Duodenal mucosa (tissue), 2 donors: Measurements from ENCODE around the gene HSD11B2.

Experiments used
- H3K27ac ChIP-seq: one replicate; pipeline ENCODE4 v1.7.0; 2013; ENCODE audit warnings: low read depth, low read length
- H3K27me3 ChIP-seq, 2 donors: one replicate each; pipeline ENCODE4 v1.7.0; 2013; ENCODE audit warnings: low read length in 2 of 2, control low read depth in 1 of 2; ENCODE audit not compliant: insufficient read depth in 2 of 2, control insufficient read depth in 1 of 2
- H3K36me3 ChIP-seq, 2 donors: one replicate each; pipeline ENCODE4 v1.7.0; 2013; ENCODE audit warnings: low read length in 2 of 2, control low read depth in 1 of 2; ENCODE audit not compliant: insufficient read depth in 2 of 2, control insufficient read depth in 1 of 2
- H3K4me1 ChIP-seq, 2 donors: one replicate each; pipeline ENCODE4 v1.7.0; 2013; ENCODE audit warnings: low read length in 2 of 2, control low read depth in 1 of 2; ENCODE audit not compliant: insufficient read depth in 2 of 2, control insufficient read depth in 1 of 2
- H3K4me3 ChIP-seq, 2 donors: one replicate each; pipeline ENCODE4 v1.7.0; 2013; ENCODE audit warnings: low read length in 2 of 2, low read depth in 1 of 2
- H3K9ac ChIP-seq, 2 donors: one replicate each; pipeline ENCODE4 v1.7.0; 2013; ENCODE audit warnings: low read length in 2 of 2, low read depth in 1 of 2
- H3K9me3 ChIP-seq, 2 donors: one replicate each; pipeline ENCODE4 v1.7.0; 2013; ENCODE audit warnings: low read length in 2 of 2, control low read depth in 1 of 2; ENCODE audit not compliant: control insufficient read depth in 1 of 2

Gene HSD11B2

DNA sequence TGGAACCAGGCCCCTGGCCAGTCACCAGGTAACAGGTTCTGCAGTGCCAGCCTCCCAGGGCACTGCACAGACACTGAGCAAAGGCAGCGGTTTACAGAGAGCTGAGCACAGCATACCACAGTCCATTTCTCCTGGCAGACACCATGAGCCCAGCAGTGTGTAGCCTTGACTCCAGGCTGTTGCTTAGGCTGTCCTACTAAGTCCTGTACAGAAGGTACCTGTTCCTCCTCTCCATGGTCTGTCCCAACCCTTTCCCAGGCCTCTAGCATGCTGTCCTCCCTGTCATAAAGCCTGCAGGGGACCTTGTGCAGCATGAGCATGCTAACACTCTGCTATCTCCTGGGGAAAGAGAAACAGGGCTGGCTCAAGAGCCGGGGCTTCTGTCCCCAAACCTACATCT is 30.0 kb downstream of the HSD11B2 start:
- Histone ChIP-seq H3K9me3 (no peaks in the 10 kb centered on the region), H3K27ac (peak overlapping the region; percentile 90), H3K27me3 (no peaks in the 10 kb centered on the region), H3K4me3 (no peak overlapping the region), H3K4me1 (peaks cover 86 to 93% of the 10 kb centered on the region in 2 donors), H3K36me3 (no peaks in the 10 kb centered on the region), H3K9ac (peak overlapping the region; percentile 55 to 94)

DNA sequence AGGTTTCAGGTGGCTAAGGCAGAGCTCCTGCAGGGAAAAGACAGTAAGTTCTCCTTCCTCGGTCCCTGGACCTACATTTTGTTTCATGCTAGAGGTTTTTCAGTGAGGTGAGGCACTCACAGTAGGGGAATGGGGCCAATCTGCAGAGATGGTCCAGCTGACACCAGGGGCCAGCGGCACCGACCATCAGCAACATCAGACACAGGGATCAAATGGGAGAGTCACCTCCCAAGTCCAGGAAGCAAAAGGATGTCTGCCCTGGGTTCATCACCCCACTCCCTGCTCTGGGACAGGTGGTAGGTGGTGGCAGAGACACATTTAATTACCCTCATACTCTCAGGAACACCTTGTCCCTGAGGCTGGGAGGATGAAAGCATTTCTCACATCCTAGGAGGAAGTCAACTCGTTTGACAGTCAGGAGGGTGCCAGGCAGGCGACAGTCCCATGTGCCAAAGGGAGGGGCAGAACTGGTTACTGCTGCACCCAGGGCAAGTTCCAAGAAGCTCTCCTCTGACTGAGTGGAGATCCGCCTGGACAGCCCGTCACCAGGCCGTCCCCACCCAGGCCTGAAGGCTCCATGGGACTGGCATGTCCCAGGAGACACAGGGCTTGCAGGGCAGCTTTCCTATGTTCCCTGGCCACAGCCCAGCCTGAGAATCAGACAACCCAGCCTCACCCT is 30.8 kb downstream of the HSD11B2 start:
- H3K4me1 ChIP-seq, result peaks cover 82 to 87% of the 10 kb centered on the region in 2 donors
- no peaks in the 10 kb centered on the region for H3K36me3 ChIP-seq
- H3K9ac ChIP-seq, result peak overlapping the region; percentile 55 to 94
- peak overlapping the region; percentile 90 for H3K27ac ChIP-seq
- no peak overlapping the region for H3K4me3 ChIP-seq
- no peaks in the 10 kb centered on the region for H3K27me3 ChIP-seq
- no peaks in the 10 kb centered on the region for H3K9me3 ChIP-seq

DNA sequence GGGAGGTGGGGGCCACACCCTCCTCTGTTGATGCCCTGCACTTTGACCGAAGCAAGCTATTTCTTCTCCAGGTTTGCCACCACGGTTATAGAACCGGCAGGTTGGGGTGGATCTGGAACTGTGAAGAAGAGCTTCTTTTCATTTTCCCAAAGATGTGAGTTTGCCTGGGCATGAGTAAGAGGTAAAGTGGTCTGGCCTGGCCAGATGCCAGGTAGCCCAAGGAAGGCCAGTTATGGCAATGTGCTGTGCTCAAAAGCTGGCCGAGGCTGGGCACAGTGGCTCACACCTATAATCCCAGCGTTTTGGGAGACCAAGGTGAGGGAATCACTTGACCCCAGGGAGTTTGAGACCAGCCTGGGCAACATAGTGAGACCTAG is 31.3 kb downstream of the HSD11B2 start:
- H3K9me3 ChIP-seq, result no peaks in the 10 kb centered on the region
- peak overlapping the region; percentile 89 for H3K27ac ChIP-seq
- H3K4me3 ChIP-seq, result peak overlapping the region; percentile 33 to 37
- peaks cover 77 to 81% of the 10 kb centered on the region in 2 donors for H3K4me1 ChIP-seq
- H3K36me3 ChIP-seq, result no peaks in the 10 kb centered on the region
- no peaks in the 10 kb centered on the region for H3K27me3 ChIP-seq
- H3K9ac ChIP-seq, result peak overlapping the region; percentile 55 to 76

DNA sequence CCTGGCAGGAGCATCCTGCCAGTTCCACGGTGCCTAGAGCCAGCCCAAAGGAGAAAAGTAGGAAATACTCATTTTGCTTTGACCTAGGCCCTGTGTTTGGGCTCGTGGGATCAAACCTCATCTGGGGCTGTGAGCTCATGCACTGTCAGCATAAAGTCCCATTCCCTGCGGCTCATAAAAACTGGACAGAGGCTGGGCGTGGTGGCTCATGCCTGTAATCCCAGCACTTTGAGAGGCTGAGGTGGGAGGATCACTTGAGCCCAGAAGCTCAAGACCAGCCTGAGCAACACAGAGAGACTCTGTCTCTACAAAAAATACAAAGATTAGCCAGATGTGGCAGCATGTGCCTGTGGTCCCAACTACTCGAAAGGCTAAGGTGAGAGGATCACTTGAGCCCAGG is 32.1 kb downstream of the HSD11B2 start:
- Histone ChIP-seq H3K27me3 (no peaks in the 10 kb centered on the region), H3K36me3 (no peaks in the 10 kb centered on the region), H3K4me3 (no peak overlapping the region), H3K9me3 (no peaks in the 10 kb centered on the region), H3K4me1 (peaks cover 69 to 73% of the 10 kb centered on the region in 2 donors), H3K27ac (peak overlapping the region; percentile 89), H3K9ac (peak overlapping the region; percentile 55 to 76)

DNA sequence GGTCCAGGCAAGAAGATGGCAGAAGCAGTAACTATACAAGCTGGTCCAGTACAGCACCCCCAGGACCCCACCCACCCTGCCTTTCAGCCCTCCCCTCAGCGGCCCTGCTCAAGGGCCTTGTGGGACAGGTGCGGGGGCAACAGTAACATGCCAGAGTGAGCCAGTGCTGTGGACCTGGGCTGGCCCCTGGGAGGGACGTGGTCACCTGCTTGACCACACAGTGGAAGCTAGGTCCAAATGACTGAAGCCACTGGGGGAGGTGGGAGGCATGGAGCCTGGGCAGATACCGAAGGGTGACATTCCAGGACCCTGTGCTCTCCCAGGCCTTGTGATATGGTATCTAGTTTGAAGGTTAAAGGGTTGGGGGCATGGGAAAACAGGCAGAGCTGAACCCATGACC is 32.8 kb downstream of the HSD11B2 start:
- Histone ChIP-seq H3K4me1 (peaks cover 62 to 67% of the 10 kb centered on the region in 2 donors), H3K9ac (peak overlapping the region; percentile 27 to 76), H3K9me3 (no peaks in the 10 kb centered on the region), H3K27ac (peak overlapping the region; percentile 89), H3K4me3 (no peak overlapping the region), H3K36me3 (no peaks in the 10 kb centered on the region), H3K27me3 (no peaks in the 10 kb centered on the region)

DNA sequence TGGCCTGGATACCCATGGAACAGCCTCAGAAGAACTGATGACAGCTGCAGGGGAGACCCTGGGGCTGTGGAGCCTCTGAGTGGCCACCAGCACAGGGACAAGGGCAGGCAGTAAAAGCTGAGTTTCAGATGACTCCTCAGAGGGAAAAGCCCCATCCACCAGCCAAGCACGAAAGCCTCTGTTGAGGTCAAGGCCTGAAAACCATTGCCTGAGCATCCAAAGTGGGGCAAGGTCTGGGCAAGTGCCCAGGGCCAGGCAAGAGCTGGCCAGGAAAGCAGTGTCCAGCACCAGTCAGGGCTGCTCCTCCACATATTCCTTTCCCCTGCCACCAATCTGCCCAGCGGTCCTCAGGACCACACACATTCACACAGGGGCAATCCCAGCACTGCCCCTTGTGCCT is 33.6 kb downstream of the HSD11B2 start:
- Histone ChIP-seq H3K36me3 (no peaks in the 10 kb centered on the region), H3K4me1 (peaks cover 54 to 58% of the 10 kb centered on the region in 2 donors), H3K27ac (no peak overlapping the region), H3K4me3 (no peak overlapping the region), H3K9ac (peak overlapping the region; percentile 33 to 76), H3K27me3 (no peaks in the 10 kb centered on the region), H3K9me3 (no peaks in the 10 kb centered on the region)

DNA sequence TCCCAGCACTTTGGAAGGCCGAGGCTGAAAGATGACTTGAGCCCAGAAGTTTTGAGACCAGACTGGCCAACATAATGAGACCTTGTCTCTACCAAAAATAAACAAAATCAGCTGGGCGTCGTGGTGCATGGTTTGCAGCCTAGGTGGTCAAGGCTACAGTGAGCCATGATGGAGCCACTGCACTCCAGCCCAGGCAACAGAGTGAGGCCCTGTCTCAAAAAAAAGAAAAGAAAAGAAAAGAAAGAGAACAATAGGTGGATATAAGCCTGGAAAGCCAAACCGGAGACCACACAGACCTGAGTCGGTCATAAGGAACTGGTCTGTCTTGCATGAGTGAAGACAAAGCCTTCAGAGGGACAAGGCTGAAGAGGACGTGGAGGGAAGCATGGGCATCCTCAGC is 35.7 kb downstream of the HSD11B2 start:
- Histone ChIP-seq H3K9me3 (no peaks in the 10 kb centered on the region), H3K4me3 (no peak overlapping the region), H3K27me3 (no peaks in the 10 kb centered on the region), H3K4me1 (peaks cover 37 to 44% of the 10 kb centered on the region in 2 donors), H3K27ac (no peak overlapping the region), H3K36me3 (no peaks in the 10 kb centered on the region), H3K9ac (no peak overlapping the region)

DNA sequence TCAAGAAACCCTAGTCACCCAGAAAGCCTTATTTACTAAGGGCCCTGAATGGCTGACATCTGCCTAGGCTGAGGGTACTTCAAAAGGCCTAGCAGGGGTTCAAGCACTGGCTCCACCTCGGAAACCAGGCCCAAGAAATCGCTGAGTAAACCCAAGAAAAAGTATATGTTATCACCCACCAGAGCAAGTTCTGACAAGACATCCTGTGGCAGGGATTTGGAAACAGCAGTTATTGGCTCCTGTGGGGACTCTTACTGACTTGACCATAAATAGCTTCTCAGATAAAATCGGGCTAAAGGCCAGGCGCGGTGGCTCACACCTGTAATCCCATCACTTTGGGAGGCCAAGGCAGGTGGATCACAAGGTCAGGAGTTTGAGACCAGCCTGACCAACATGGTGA is 37.8 kb downstream of the HSD11B2 start:
- H3K4me1 ChIP-seq, result peaks cover 24 to 28% of the 10 kb centered on the region in 2 donors
- H3K9me3 ChIP-seq, result no peaks in the 10 kb centered on the region
- H3K27ac ChIP-seq, result no peak overlapping the region
- H3K27me3 ChIP-seq, result no peaks in the 10 kb centered on the region
- H3K9ac ChIP-seq, result no peak overlapping the region
- H3K36me3 ChIP-seq, result no peaks in the 10 kb centered on the region
- no peak overlapping the region for H3K4me3 ChIP-seq

DNA sequence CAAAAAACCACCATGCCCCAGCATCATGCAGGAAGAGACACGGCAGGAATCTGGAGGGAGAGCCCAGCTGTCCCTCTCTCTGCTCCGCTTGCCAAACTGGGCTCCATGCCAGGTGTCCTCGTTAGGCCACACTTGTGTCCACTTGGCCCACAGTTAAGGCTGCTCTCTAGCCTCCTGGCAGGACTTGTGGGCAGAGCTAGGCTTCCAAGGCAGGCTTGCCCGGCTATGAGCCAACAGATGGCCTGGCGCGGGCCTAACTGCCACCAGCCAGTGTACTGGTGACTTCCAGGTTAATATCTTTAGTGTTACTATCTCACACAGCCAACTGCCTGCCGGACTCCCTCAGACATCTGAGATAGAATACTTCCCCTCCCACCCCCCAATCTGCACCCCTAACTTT is 39.4 kb downstream of the HSD11B2 start:
- H3K9me3 ChIP-seq, result no peaks in the 10 kb centered on the region
- H3K27me3 ChIP-seq, result no peaks in the 10 kb centered on the region
- H3K9ac ChIP-seq, result no peak overlapping the region
- peaks cover 17 to 20% of the 10 kb centered on the region in 2 donors for H3K4me1 ChIP-seq
- no peaks in the 10 kb centered on the region for H3K36me3 ChIP-seq
- H3K27ac ChIP-seq, result no peak overlapping the region
- H3K4me3 ChIP-seq, result no peak overlapping the region

DNA sequence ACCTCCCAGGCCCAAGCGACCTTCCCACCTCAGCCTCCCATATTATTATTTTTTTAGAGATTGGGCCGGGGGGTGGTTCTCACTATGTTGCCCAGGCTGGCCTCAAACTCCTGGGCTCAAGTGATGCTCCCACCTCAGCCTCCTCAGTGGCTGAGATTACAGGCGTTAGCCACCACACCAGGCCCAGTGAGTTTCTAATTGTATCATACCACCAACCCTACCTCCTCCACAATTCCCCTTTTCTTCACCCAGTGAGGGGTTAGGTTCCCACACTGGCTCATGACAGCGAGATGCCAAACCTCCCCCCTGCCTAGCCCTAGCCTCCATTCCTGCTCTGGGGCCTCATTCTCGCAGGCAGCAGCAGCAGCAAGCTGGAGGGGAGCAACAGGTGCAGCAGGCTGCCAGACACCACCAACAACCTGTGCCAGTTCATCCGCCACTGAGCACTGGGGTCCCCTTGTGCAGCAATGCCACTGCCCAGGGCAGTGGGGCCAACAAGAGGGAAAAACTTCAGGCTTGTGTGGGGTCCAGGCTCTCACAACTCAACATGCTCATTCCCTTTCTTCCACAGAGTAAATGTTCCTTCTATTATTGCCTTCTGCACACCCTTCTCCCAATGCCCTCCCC is 41.0 kb downstream of the HSD11B2 start:
- Histone ChIP-seq H3K9ac (no peak overlapping the region), H3K4me3 (no peak overlapping the region), H3K27me3 (no peaks in the 10 kb centered on the region), H3K9me3 (no peaks in the 10 kb centered on the region), H3K4me1 (peaks cover 11 to 21% of the 10 kb centered on the region in 2 donors), H3K36me3 (peaks cover 0 to 4% of the 10 kb centered on the region in 2 donors), H3K27ac (no peak overlapping the region)
